K562 (cell line): ENCODE results near the gene ING5. TPM values are rescaled to one million over a fixed set of nuclear protein-coding genes. Genes with fewer than 3 reads are reported as not detected.
A peak's percentile ranks its signal among the peaks of the same experiment; 100 is the strongest.

ENCODE experiments used
- ATAC-seq: fragments of 200-7000 bp; cut with Tn5 transposase; 3 replicates; pipeline ENCODE4 v1.9.1; 2020; ENCODE audit warnings: moderate library complexity
- BruUV-seq: library from RNA; stranded (reverse); fragments of 400-500 nt; replicated peaks from 2 replicates; lab custom pipeline; 2021; lab: Mats Ljungman, UMichigan
- CTCF ChIA-PET: fragments of 300-600 bp; formaldehyde crosslinking; extraction: SDS; loops from one replicate; lab custom pipeline; 2021; ENCODE audit warnings: low intra/inter-chr PET ratio; lab: Yijun Ruan, JAX
- POLR2A ChIA-PET: fragments of 300-600, 350-650 bp; sonication (Branson Sonifier 250); formaldehyde crosslinking; extraction: SDS; loops from one replicate; lab custom pipeline; 2021; ENCODE audit warnings: antibody characterized with exemption, inconsistent platforms; lab: Yijun Ruan, JAX
- DNase-seq, 4 experiments: peaks; one replicate each; pipeline versions ENCODE4 v3.0.0 to v3.0.0-alpha.2; 2011 to 2018; ENCODE audit warnings: low spot score in 3 of 4, mixed read lengths in 3 of 4; ENCODE audit errors: extremely low read depth in 1 of 4
- FAIRE-seq: peaks from 2 replicates; lab custom pipeline; 2011; peaks lifted over from hg19 to GRCh38; lab: Jason Lieb, UNC
- H2AFZ ChIP-seq: 2 replicates; pipeline ENCODE4 v1.6.0; 2011; ENCODE audit warnings: low read depth, low read length, control low read depth, inconsistent platforms
- H3K27ac ChIP-seq: fragments of 200-600 bp; 3 replicates; pipeline ENCODE4 v1.8.0; 2011; ENCODE audit warnings: low read depth, mild to moderate bottlenecking, control low read depth, inconsistent platforms, low read length, moderate library complexity, mixed read lengths; ENCODE audit errors: extremely low read depth
- H3K27me3 ChIP-seq, 2 experiments: fragments of 300-600 bp in 1 of 2; 2 replicates in 1 of 2; 3 replicates in 1 of 2; pipeline versions ENCODE4 v1.6.0 to v1.8.0; 2011; ENCODE audit warnings: inconsistent platforms in 2 of 2, low read length in 2 of 2, mild to moderate bottlenecking in 1 of 2, mixed read lengths in 1 of 2, moderate library complexity in 1 of 2; ENCODE audit not compliant: control insufficient read depth in 2 of 2, insufficient read depth in 2 of 2
- H3K36me3 ChIP-seq: fragments of 300-600 bp; 3 replicates; pipeline ENCODE4 v1.8.0; 2011; ENCODE audit warnings: mild to moderate bottlenecking, low read length, inconsistent platforms; ENCODE audit not compliant: control insufficient read depth, insufficient read depth
- H3K4me1 ChIP-seq, 2 experiments: fragments of 200-600 bp in 1 of 2; replicated peaks in 1 of 2; 2 replicates in 1 of 2; 3 replicates in 1 of 2; pipeline versions ENCODE4 v1.5.1 to v1.8.0; 2011; ENCODE audit warnings: inconsistent platforms in 2 of 2, low read length in 2 of 2, mild to moderate bottlenecking in 1 of 2, mixed read lengths in 1 of 2, moderate library complexity in 1 of 2; ENCODE audit not compliant: control insufficient read depth in 2 of 2, insufficient read depth in 2 of 2
- H3K4me2 ChIP-seq: 2 replicates; pipeline ENCODE4 v1.6.1; 2011; ENCODE audit warnings: low read length, control low read depth, inconsistent platforms, mixed read lengths; ENCODE audit not compliant: insufficient read depth
- H3K4me3 ChIP-seq: fragments of 200-600 bp; sonication (generic), shearing (Covaris generic); 2 replicates; pipeline ENCODE4 v1.5.1; 2016; ENCODE audit warnings: control low read depth, inconsistent platforms
- H3K79me2 ChIP-seq: fragments of 200-600 bp; 3 replicates; pipeline ENCODE4 v1.8.0; 2011; ENCODE audit warnings: low read length, inconsistent platforms; ENCODE audit not compliant: control insufficient read depth, insufficient read depth
- H3K9ac ChIP-seq, 2 experiments: 2 replicates each; pipeline versions ENCODE4 v1.6.0 to v1.6.1; 2011; ENCODE audit warnings: low read depth in 2 of 2, low read length in 2 of 2, control low read depth in 1 of 2, inconsistent platforms in 1 of 2, mild to moderate bottlenecking in 1 of 2, mixed read lengths in 1 of 2; ENCODE audit not compliant: insufficient read depth in 1 of 2
- H3K9me1 ChIP-seq: one replicate; pipeline ENCODE4 v1.6.0; 2011; ENCODE audit warnings: inconsistent platforms, mild to moderate bottlenecking, low read length, moderate library complexity; ENCODE audit not compliant: control insufficient read depth, insufficient read depth
- H3K9me3 ChIP-seq: replicated peaks from 2 replicates; pipeline ENCODE4 v1.5.1; 2011; ENCODE audit warnings: low read depth, low read length, inconsistent platforms; ENCODE audit not compliant: control insufficient read depth, insufficient read depth
- H4K20me1 ChIP-seq: replicated peaks from 2 replicates; pipeline ENCODE4 v1.6.1; 2011; ENCODE audit warnings: low read length, inconsistent platforms, mixed read lengths; ENCODE audit not compliant: control insufficient read depth, insufficient read depth
- ATF7 ChIP-seq: fragments of 450-650 bp; IDR thresholded peaks from 2 replicates; pipeline ENCODE4 v1.7.1; 2014; ENCODE audit warnings: mild to moderate bottlenecking, moderate library complexity
- CBX1 ChIP-seq: sonication (generic); IDR thresholded peaks from 2 replicates; pipeline ENCODE4 v1.6.1; 2016; ENCODE audit warnings: antibody characterized with exemption, low read depth, mild to moderate bottlenecking
- CREBBP ChIP-seq: IDR thresholded peaks from one replicate; pipeline ENCODE4 v1.6.1; 2012; ENCODE audit warnings: low read depth, mild to moderate bottlenecking, control low read depth, inconsistent platforms, low read length
- FOXA1 ChIP-seq: fragments of 450-650 bp; IDR thresholded peaks from 2 replicates; pipeline ENCODE4 v1.6.1; 2016; ENCODE audit warnings: mild to moderate bottlenecking, borderline replicate concordance
- HNRNPL ChIP-seq: fragments of 200-400 bp; formaldehyde crosslinking; IDR thresholded peaks from 2 replicates; pipeline ENCODE4 v1.6.1; 2017; ENCODE audit warnings: low read depth, mild to moderate bottlenecking, low read length
- PCBP1 ChIP-seq: fragments of 200-400 bp; formaldehyde crosslinking; IDR thresholded peaks from 2 replicates; pipeline ENCODE4 v1.6.1; 2018; ENCODE audit warnings: mild to moderate bottlenecking, low read depth, low read length; ENCODE audit not compliant: poor library complexity, severe bottlenecking
- PHF21A ChIP-seq: fragments of 450-650 bp; IDR thresholded peaks from 2 replicates; pipeline ENCODE4 v1.6.1; 2017; ENCODE audit warnings: low read depth, borderline replicate concordance
- ZNF696 ChIP-seq: fragments of 250-450 bp; sonication (Bioruptor Pico); conservative IDR thresholded peaks from 2 replicates; pipeline ENCODE4 v1.4.0; 2020; ENCODE audit warnings: mild to moderate bottlenecking, moderate library complexity
- WGBS: fragments of 100-300 bp; shearing (Covaris generic); methylation state at CpG from one replicate; pipeline ENCODE4 v1.1.6; 2016; ENCODE audit warnings: low coverage, mixed read lengths; ENCODE audit not compliant: insufficient coverage; ENCODE audit errors: missing lambda C conversion rate; 5-methylcytosine and 5-hydroxymethylcytosine counted together
- in situ Hi-C: fragments of 300-500 bp; cut with MboI; formaldehyde crosslinking; loops from 4 replicates; pipeline ENCODE4 v1.15.0; 2018; ENCODE audit warnings: inconsistent platforms, mixed read lengths
- intact Hi-C: fragments of 100-400 bp; cut with micrococcal nuclease; formaldehyde crosslinking; loops from 2 replicates; pipeline ENCODE4 v1.14.2; 2022
- polyA plus RNA-seq, 8 experiments: library from polyadenylated mRNA; depleted of rRNA in 4 of 8; stranded (reverse) in 5 of 8; unstranded in 3 of 8; fragments of >200 nt; fragmentation: Nextera tagmentation in 2 of 8; fragmentation: Illumina TruSeq in 1 of 8; extraction: Ambion mirVana in 2 of 8; extraction: Trizol in 1 of 8; gene quantifications; 2 replicates each; pipeline versions ENCODE4 v1.2.1 to v1.2.3, GENCODE V29; 2011 to 2014; ENCODE audit warnings: inconsistent platforms in 1 of 8, missing spikeins in 1 of 8
- total RNA-seq, 7 experiments: library from RNA; depleted of rRNA in 6 of 7; stranded (reverse); fragments of >200 nt in 6 of 7; fragmentation: Illumina TruSeq in 2 of 7; extraction: Trizol in 2 of 7; gene quantifications; 2 replicates each; pipeline versions ENCODE4 v1.2.1 to v1.2.3, GENCODE V29; 2011 to 2021; ENCODE audit warnings: low replicate concordance in 1 of 7
- TF ChIP-seq, protein P1 (sequence below): fragments of 450-650 bp; formaldehyde crosslinking; IDR thresholded peaks from 2 replicates; pipeline ENCODE4 v1.4.0; 2020; ENCODE audit warnings: mild to moderate bottlenecking, moderate library complexity
- TF ChIP-seq, protein P2 (sequence below): fragments of 450-650 bp; IDR thresholded peaks from 2 replicates; pipeline ENCODE4 v1.6.1; 2017; ENCODE audit warnings: antibody characterized with exemption

ING5 gene
- total and polyA plus RNA-seq, 9 of the 15 experiments (the other 6 are each of a cell fraction or from before 2014, with no cell fraction given), result 10.4 to 53.3 (median 27.9) TPM

DNA sequence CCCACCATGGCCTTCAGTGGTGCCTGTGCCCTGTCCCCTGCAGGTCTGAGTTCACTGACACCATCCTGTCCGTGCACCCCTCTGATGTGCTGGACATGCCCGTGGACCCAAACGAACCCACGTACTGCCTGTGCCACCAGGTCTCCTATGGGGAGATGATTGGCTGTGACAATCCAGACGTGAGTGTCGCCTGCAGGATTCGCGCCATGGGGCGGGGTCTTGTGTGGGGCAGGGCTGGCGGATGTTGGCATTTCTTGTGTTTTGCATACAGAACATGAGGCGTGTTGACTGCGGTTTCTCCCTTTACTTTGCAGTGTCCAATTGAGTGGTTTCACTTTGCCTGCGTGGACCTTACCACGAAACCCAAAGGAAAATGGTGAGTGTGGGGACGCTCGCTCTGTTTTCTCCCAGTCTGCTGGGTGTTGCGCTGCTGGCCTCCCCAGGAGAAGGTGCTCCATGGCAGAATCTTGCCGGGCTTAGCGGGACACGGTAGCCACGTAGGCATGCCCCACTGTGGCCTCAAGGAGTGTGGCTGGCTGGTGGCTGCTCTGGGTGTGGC, 21.1 kb downstream of the ING5 start:
- Histone ChIP-seq H4K20me1 (no peaks in the 10 kb centered on the region), H3K4me1 (peaks cover 0 to 4% of the 10 kb centered on the region in 2 experiments; a peak in 1 of 5 replicates), H2AFZ (no peak overlapping the region), H3K4me2 (no peak overlapping the region), H3K36me3 (peaks cover 52% of the 10 kb centered on the region; the same call in 1 of the 3 replicates), H3K27ac (no peak overlapping the region), H3K27me3 (no peaks in the 10 kb centered on the region), H3K9me1 (no peaks in the 10 kb centered on the region), H3K9ac (no peak overlapping the region; a peak in 1 of 4 replicates), H3K4me3 (no peak overlapping the region), H3K79me2 (no peaks in the 10 kb centered on the region), H3K9me3 (no peaks in the 10 kb centered on the region)
- POLR2A ChIA-PET, result interaction anchor here (0.6 kb wide), 1 partner anchor 8 kb away, joined by 3 read pairs; no protein-coding TSS in a partner anchor
- in situ Hi-C loops (no loop called here), intact Hi-C loops (no loop called here)
- BruUV-seq, result no TSS peak
- DNase-seq, result peak in 1 of 4 experiments; percentile 1
- TF ChIP-seq ATF7 (no peak), FOXA1 (no peak), PHF21A (no peak), CBX1 (no peak), HNRNPL (no peak), ZNF696 (CRISPR knock-in tag) (no peak), PCBP1 (no peak), CREBBP (no peak)
- TF ChIP-seq, protein P1, sequence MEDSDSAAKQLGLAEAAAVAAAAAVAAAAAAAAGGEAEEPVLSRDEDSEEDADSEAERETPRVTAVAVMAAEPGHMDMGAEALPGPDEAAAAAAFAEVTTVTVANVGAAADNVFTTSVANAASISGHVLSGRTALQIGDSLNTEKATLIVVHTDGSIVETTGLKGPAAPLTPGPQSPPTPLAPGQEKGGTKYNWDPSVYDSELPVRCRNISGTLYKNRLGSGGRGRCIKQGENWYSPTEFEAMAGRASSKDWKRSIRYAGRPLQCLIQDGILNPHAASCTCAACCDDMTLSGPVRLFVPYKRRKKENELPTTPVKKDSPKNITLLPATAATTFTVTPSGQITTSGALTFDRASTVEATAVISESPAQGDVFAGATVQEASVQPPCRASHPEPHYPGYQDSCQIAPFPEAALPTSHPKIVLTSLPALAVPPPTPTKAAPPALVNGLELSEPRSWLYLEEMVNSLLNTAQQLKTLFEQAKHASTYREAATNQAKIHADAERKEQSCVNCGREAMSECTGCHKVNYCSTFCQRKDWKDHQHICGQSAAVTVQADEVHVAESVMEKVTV, result no peak
- TF ChIP-seq, protein P2, sequence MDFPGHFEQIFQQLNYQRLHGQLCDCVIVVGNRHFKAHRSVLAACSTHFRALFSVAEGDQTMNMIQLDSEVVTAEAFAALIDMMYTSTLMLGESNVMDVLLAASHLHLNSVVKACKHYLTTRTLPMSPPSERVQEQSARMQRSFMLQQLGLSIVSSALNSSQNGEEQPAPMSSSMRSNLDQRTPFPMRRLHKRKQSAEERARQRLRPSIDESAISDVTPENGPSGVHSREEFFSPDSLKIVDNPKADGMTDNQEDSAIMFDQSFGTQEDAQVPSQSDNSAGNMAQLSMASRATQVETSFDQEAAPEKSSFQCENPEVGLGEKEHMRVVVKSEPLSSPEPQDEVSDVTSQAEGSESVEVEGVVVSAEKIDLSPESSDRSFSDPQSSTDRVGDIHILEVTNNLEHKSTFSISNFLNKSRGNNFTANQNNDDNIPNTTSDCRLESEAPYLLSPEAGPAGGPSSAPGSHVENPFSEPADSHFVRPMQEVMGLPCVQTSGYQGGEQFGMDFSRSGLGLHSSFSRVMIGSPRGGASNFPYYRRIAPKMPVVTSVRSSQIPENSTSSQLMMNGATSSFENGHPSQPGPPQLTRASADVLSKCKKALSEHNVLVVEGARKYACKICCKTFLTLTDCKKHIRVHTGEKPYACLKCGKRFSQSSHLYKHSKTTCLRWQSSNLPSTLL, result no peak
- CTCF ChIA-PET, result no interaction called here
- FAIRE-seq, result no peak
- ATAC-seq, result no peak
- 98% methylated on average over 11 of the region's 21 CpGs for WGBS
